GM19324 (cell line): ENCODE results near the gene PALMD.

ENCODE experiments used
- ATAC-seq: cut with Tn5 transposase; IDR thresholded peaks from one replicate; pipeline ENCODE4 v1.9.1; 2021; ENCODE audit warnings: mild to moderate bottlenecking, moderate library complexity; ENCODE audit not compliant: unreplicated experiment, low FRiP score

PALMD gene

DNA sequence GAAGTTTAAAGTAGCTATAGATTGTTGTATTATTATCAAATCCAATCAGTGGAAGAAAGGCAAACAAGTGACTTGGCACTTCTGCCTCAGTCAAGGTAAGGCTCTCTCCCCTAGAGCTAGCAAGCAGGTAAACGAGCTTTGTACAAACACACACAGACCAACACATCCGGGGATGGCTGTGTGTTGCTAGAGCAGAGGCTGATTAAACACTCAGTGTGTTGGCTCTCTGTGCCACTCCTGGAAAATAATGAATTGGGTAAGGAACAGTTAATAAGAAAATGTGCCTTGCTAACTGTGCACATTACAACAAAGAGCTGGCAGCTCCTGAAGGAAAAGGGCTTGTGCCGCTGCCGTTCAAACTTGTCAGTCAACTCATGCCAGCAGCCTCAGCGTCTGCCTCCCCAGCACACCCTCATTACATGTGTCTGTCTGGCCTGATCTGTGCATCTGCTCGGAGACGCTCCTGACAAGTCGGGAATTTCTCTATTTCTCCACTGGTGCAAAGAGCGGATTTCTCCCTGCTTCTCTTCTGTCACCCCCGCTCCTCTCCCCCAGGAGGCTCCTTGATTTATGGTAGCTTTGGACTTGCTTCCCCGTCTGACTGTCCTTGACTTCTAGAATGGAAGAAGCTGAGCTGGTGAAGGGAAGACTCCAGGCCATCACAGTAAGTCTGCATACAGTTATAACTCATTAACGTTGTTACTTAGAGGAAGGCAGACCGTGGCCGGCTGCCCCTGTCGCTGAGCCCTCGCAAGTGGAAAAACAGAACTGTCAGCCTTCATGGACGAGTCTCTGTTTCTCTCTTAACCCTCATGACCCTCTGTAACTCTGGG lies at the start of gene PALMD:
PALMD (plus strand) TSS at position 415 of the 833 bp plus-strand sequence; CDS start at position 620, 205 bp downstream.
- ATAC-seq, result no peak

- ATAC-seq, result no peak
Observed at GRCh38 chr1:99598738-99599411, 47.0 kb upstream of the PALMD start.

GRCh38 chr1:99599678-99600175 lies 46.2 kb upstream of the PALMD start:
- ATAC-seq, result no peak

DNA sequence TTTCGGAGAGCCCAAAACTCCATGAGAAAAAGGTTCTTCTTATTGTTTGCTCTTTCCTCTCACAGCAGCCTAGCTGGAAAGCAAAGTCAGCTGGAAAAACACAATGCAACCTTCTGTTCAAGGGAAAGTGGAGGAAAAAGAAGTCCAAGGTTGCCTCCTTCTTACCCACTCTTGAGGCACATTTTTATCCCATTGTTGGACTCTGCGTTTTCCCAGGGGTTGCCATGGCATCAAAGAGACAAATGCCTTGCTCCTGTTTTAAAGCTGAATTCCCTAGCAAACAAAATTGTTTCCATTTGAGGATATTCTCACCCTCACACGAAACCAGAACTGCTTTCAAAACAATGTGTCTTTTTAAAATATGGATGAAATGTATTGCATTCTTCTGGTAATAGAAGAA lies 45.1 kb upstream of the PALMD start:
- no peak for ATAC-seq

DNA sequence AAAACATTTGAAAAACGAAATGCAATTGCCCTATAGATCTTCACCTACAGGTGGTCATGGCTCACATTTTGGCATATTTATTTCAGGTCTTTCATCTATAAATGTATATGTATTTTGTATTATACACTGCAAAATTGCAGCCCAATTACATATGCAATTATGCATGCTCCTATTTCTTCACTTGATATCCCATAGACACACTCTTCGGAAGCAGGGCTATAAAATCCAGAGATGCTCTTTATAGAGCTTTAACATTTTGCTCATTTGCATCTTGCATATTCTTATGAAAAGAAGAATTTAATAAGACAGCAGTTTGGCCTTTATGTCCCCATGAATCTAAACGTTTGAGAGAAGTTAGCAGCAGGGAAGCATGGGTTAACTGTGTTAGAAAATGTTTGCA lies 44.7 kb upstream of the PALMD start:
- ATAC-seq, result no peak

DNA sequence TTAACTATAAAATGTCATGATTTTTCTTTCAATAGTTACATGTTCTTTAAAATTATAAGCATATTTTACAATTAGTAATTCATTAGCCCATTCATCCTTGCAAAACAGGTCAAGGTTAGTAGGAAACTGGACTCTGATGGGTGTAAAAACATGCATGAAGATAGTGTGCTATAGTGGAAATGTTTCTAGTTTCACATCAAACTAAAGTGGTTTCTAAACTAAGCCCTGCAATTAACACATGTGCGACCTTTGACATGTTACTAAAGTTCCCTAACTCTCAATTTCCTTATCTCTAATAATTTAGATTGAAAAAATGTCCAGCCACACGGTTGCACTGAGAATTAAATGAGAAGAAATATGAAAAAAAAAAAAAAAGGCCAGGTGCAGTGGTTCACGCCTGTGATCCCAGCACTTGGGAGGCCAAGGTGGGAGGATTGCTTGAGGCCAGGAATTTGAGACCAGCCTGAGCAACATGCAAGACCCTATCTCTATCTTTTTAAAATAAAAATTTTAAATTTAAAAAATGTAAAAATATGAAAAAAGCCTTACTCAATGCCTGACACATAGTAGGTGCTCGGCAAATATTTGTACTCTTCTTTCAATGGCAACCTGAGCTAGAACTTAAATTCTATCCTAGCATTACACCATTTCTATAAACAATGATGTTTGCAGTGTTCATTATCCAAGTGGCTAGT lies 44.1 kb upstream of the PALMD start:
- ATAC-seq, result no peak

DNA sequence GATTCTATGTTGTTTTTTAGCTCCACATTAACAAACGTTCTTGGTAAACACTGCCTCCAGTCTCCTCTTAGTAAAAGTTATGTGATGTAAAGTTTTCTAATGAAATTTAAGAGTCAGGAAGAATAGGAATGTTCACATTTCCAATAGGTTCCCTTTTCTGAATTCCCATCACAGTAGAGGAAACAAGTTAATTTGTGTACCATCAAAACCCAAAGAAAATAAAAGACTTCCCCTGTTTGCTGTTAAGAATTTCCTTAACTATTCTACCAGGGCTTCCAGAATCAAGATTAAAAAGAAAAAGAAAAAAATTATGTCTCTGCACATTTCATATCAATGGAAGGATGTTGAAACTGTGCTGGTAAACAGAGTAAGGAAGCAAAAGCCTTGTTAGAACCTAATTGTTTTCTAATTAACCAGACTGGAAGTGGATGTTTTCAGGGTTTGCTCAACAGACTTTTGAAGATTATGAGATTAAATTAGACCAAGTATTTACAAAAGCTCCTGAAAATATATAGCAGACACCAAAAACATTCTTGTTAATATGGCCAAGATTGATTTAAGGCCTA lies 43.4 kb upstream of the PALMD start:
- ATAC-seq, result no peak

- ATAC-seq, result no peak
Observed at GRCh38 chr1:99603699-99604560, 42.0 kb upstream of the PALMD start.

DNA sequence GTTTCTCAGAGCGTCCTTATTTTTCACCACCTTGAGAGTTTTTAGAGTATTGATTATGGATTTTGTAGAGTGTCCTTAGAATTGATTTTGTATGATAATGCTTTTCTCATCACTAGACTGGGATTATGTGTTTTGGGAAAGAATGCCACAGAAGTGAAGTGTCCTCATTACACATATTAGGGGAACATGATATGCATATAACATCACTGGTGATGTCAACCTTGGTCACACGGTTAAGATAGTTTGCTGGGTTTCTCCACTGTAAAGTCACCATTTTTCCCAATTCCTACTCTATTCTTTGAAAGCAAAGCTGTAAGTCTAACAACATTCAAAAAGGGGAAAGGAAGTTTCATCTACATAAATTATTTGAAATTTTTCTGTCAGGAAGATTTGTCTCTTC lies 39.6 kb upstream of the PALMD start:
- no peak for ATAC-seq

DNA sequence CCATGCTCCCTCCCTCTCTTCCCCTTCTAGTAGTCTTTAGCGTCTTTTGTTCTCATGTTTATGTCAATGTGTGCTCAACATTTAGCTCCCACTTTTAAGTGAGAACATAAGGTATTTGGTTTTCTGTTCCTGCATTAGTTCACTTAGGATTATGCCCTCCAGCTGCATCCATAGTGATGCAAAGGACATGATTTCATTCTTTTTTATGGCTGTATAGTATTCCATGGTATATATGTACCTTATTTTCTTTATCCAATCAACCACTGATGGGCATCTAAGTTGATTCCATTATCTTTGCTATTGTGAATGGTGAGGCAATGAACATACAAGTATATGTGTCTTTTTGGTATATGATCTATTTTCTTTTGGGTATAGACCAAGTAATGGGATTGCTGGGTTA lies 38.3 kb upstream of the PALMD start:
- ATAC-seq, result no peak

DNA sequence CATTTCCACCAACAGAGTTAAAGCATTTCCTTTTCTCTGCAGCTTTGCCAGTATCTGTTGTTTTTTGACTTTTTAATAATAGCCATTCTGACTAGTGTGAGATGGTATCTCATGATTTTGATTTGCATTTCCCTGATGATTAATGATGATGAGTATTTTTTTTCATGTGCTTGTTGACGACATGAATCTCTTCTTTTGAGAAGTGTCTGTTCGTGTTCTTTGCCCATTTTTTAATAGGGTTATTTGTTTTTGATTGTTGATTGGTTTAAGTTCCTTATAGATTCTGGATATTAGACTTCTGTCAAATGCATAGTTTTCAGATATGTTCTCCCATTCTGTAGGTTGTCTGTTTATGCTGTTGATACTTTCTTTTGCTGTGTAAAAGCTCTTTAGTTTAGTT lies 37.9 kb upstream of the PALMD start:
- no peak for ATAC-seq

DNA sequence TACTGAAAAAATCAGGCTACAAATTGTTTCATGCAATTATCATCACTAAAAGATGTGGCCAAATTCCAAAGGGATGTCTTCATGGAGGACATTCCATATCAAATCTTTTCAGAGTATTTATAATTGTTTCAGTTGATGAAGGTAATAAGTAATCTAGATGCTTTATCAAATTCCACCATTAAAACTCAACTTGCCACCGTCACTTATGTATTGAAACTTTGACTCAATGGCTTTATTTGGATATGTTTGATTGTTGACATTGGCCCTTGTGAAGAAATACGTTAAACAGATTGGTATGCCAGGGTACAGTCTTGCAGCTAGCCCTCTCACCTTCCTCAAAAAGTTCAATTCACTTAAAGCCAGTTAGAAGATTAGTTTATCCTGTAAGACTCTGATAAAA lies 32.2 kb upstream of the PALMD start:
- no peak for ATAC-seq

GRCh38 chr1:99614728-99615127 lies 31.2 kb upstream of the PALMD start:
- ATAC-seq, result no peak

DNA sequence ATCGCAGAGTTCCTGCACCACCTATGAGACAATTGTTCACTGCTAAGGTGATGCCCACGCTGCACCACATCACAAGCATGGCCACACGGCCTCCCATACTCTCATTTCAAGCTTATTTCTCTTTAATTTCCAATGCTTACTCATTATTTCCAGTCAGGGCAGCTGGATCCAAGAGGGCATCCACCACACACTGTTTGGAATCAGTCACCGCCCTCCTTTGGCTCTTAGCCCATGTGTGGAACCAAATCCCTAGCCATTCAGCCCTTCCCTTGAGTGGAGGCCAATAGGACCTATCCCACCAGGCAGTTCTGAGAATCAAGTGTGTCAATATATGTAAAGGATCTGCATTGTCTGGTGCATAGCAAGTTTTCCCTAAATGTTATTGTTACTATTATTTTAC lies 26.3 kb upstream of the PALMD start:
- no peak for ATAC-seq

- no peak for ATAC-seq
Observed at GRCh38 chr1:99621340-99621901, 24.5 kb upstream of the PALMD start.

DNA sequence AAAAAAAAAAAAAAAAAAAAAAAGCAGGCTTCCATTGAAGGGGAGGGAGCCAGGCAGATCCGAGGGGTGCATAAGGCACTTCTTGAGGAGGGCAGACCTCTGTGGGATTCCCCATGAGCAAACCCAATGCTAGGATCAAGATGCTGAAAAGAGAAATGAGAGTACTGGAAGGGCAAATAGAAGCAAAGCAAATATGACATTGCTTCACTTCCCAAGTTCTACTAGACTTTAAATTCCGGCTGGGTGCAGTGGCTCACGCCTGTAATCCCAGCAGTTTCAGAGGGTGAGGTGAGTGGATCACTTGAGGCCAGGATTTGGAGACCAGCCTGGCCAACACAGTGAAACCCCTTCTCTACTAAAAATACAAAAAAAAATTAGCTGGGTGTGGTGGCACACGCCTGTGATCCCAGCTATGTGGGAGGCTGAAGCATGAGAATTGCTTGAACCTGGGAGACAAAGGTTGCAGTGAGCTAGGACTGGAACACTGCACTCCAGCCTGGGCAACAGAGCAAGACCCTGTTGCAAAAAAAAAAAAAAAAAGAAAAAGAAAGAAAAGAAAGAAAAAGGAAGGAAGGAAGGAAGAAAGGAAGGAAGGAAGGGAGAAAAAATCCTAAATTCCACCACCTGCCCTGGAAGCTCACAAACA lies 23.1 kb upstream of the PALMD start:
- ATAC-seq, result no peak

- ATAC-seq, result no peak
Observed at GRCh38 chr1:99623554-99623953, 22.4 kb upstream of the PALMD start.

- ATAC-seq, result no peak
Observed at GRCh38 chr1:99627615-99628014, 18.3 kb upstream of the PALMD start.

DNA sequence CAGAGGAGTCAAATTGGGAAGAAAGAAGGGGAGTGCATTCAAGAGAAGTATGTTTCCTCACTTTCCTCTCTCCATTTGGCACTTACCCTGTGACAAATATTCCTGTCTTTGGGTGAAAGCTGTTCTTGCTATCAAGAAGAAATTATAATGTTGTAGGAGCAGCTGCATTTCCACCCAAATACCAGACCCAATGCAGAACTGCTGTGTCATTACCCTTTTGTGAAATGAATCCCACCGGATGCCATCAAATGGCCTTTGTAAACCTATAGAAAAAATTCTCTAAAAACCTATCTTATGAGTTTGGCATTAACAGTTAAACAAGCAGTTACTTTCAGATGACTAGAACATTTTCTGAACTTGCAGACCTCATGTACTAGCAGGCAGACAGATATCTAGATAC lies 16.7 kb upstream of the PALMD start:
- ATAC-seq, result no peak
